Loucy (cell line): ENCODE data around the gene FAM222B.

Experiments
- EZH2phosphoT487 ChIP-seq: fragments of 200-600 bp; IDR thresholded peaks from 2 replicates; pipeline ENCODE4 v1.6.1; 2018; ENCODE audit warnings: antibody characterized with exemption, mild to moderate bottlenecking, moderate library complexity, borderline replicate concordance
- TF ChIP-seq, protein P1 (sequence below): fragments of 200-600 bp; sonication (generic); conservative IDR thresholded peaks from 2 replicates; pipeline ENCODE4 v1.5.1; 2014; ENCODE audit warnings: mild to moderate bottlenecking, antibody characterized with exemption, low read length

DNA sequence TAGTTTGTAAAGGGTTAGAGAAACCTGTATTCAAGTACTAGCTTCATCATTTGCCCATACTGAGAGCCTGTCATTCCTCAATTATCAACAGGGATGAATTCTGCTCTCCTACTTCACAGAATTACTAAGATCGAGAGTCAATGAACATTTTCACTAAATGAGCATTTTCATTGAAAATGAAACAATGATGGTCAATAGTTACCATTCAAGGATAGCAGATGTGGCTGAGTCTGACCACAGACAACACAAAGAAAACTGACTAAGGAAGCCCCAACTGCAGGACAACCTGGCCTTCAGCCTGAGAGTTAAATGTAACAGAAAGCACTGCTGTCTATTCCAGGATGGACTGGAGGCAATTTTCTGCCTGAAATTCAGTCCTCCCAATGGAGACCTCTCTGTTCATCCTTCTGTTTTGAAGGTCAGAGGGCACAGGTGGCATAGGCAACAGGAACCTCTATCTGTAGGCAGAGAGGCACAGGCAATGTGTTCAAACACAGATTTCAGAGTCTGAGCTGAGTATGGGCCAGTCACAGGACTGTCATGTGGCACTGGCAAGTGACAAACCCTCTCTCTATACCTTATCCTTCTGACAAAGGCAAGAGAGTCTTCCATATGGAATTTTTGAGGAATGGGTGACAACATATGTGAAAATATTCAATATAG is 79.3 kb downstream of the FAM222B start:
- TF ChIP-seq, protein P1, sequence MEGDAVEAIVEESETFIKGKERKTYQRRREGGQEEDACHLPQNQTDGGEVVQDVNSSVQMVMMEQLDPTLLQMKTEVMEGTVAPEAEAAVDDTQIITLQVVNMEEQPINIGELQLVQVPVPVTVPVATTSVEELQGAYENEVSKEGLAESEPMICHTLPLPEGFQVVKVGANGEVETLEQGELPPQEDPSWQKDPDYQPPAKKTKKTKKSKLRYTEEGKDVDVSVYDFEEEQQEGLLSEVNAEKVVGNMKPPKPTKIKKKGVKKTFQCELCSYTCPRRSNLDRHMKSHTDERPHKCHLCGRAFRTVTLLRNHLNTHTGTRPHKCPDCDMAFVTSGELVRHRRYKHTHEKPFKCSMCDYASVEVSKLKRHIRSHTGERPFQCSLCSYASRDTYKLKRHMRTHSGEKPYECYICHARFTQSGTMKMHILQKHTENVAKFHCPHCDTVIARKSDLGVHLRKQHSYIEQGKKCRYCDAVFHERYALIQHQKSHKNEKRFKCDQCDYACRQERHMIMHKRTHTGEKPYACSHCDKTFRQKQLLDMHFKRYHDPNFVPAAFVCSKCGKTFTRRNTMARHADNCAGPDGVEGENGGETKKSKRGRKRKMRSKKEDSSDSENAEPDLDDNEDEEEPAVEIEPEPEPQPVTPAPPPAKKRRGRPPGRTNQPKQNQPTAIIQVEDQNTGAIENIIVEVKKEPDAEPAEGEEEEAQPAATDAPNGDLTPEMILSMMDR: no peak
- no peak for TF ChIP-seq EZH2phosphoT487
